A673 (cell line): ENCODE measurements around the gene TSHB. TPM values are rescaled to one million over a fixed set of nuclear protein-coding genes. Genes with fewer than 3 reads are reported as not detected.

Source experiments
- BruUV-seq: library from RNA; stranded (reverse); fragments of 400-500 nt; replicated peaks from 2 replicates; lab custom pipeline; 2021; lab: Mats Ljungman, UMichigan
- CTCF ChIA-PET: fragments of 300-600 bp; sonication (Branson Sonifier 250); formaldehyde crosslinking; loops from one replicate; lab custom pipeline; 2022; ENCODE audit warnings: antibody characterized with exemption; lab: Charles Lee
- POLR2A ChIA-PET: fragments of 300-600 bp; sonication (Branson Sonifier 250); formaldehyde crosslinking; loops from one replicate; lab custom pipeline; 2022; ENCODE audit warnings: antibody characterized with exemption; ENCODE audit not compliant: low non-redundant PET; lab: Charles Lee
- DNase-seq: peaks from one replicate; pipeline ENCODE4 v3.0.0-alpha.2; 2015; ENCODE audit warnings: low spot score
- H3K27ac ChIP-seq: fragments of 200-600 bp; sonication (generic); 2 replicates; pipeline ENCODE4 v1.5.1; 2016; ENCODE audit warnings: mixed run types, low read depth, mild to moderate bottlenecking, mixed read lengths, antibody characterized with exemption, low read length; ENCODE audit not compliant: poor library complexity, severe bottlenecking
- H3K27me3 ChIP-seq: fragments of 200-600 bp; sonication (generic); replicated peaks from 2 replicates; pipeline ENCODE4 v1.6.1; 2017; ENCODE audit warnings: mixed run types, low read depth, mild to moderate bottlenecking, mixed read lengths, antibody characterized with exemption, low read length; ENCODE audit not compliant: insufficient read depth, poor library complexity
- H3K36me3 ChIP-seq: fragments of 200-600 bp; sonication (generic); 2 replicates; pipeline ENCODE4 v1.6.1; 2016; ENCODE audit warnings: mixed run types, mild to moderate bottlenecking, mixed read lengths, antibody characterized with exemption, low read length; ENCODE audit not compliant: insufficient read depth, poor library complexity, severe bottlenecking
- H3K4me1 ChIP-seq: fragments of 200-600 bp; sonication (generic); 2 replicates; pipeline ENCODE4 v1.6.1; 2017; ENCODE audit warnings: mixed run types, mild to moderate bottlenecking, mixed read lengths, antibody characterized with exemption, low read length; ENCODE audit not compliant: insufficient read depth, poor library complexity, severe bottlenecking
- H3K4me3 ChIP-seq: fragments of 200-600 bp; sonication (generic); 2 replicates; pipeline ENCODE4 v1.5.1; 2016; ENCODE audit warnings: low read depth, mixed run types, mild to moderate bottlenecking, mixed read lengths, low read length; ENCODE audit not compliant: poor library complexity, severe bottlenecking
- H3K9me3 ChIP-seq: fragments of 200-600 bp; sonication (generic); 2 replicates; pipeline ENCODE4 v1.6.1; 2016; ENCODE audit warnings: mixed run types, low read depth, mild to moderate bottlenecking, mixed read lengths, antibody characterized with exemption, low read length; ENCODE audit not compliant: poor library complexity, severe bottlenecking
- CTCF ChIP-seq: fragments of 300-800, 200-600 bp; sonication (generic); conservative IDR thresholded peaks from 2 replicates; pipeline ENCODE4 v1.5.1; 2017; ENCODE audit warnings: low read depth, mild to moderate bottlenecking, antibody characterized with exemption, low read length, moderate library complexity, mixed read lengths
- EZH2 ChIP-seq: fragments of 200-600 bp; sonication (generic); IDR thresholded peaks from 2 replicates; pipeline ENCODE4 v1.6.1; 2017; ENCODE audit warnings: borderline replicate concordance, low read depth, mild to moderate bottlenecking, mixed read lengths, antibody characterized with exemption, low read length; ENCODE audit not compliant: poor library complexity, severe bottlenecking
- intact Hi-C: fragments of 100-400 bp; cut with micrococcal nuclease; formaldehyde crosslinking; loops from one replicate; pipeline ENCODE4 v1.10.0; 2022; ENCODE audit not compliant: unreplicated experiment
- total RNA-seq: library from RNA; stranded (reverse); gene quantifications from 2 replicates; pipeline ENCODE4 v1.2.3, GENCODE V29; 2021

TSHB gene
- total RNA-seq, 1 experiment from 2014 or later: not detected

DNA sequence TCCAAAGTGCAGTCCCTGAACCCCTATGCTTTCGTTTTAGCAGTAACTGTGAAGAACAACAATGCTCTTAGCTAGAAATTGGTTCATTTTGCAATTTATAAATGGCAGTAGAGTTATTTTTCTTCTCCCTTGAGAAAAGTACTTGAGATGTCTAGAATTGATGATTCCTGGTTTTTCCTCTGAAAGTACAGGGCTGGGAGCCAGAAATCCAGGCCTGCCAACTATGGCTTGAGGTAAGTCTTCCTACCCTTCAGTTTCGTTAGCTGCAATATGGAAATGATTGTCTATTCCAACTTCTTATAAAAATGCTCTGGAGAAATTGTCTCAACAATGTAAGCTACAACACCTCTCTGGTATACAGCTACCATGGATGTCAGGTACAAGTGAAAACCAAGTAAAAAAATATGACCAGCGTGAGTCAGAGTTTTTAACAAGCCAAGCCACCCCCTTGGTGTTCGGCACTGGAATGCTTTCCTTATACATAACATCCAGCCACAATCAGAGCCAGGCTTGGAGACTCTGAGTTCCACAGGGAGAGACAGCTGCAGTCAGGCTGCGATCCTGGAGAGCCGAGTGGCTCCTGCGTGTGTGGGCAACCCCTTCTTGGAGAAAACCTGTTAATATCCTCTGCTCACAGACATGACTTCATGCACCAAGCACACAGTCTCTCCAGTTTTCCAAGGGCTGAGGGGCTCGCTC lies 37.7 kb downstream of the TSHB start:
- POLR2A ChIA-PET: no interaction called here

DNA sequence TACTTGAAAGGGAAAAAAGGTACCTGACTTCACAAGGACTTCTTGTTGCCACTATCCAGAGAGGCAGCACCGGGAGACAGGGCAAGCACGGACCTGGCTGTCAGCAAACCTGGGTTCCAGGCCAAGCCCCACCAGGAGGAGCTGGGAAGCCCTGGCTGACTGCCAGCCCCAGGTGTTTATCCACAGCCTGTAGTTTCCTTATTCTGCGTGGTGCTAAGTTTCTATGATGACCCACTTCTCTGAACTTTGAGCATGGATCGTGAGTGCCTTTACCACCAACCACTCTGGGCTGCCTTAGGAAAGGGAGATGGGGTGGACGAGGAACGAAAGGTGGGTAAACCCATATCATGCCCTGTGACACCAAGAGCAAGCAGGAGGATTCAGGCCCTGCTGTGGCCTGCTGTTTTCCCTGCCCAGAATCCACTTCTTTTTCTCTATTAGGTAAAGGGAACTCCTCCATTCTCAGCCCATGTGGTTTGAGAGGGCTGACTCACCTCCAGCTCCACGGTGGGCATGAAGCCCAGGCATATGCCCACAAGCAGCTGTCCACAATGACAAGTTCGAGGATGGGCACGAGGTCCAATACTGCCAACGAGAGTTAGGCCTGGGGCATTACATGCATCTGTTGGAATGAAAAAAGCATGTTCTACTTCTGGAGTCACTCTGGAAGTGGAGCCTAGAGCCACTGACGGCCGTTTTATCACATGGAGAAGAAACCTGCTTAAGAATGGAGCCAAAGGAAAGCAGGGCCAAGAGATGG lies 39.4 kb downstream of the TSHB start:
- Histone ChIP-seq H3K4me3 (no peak overlapping the region), H3K36me3 (no peaks in the 10 kb centered on the region), H3K9me3 (no peaks in the 10 kb centered on the region), H3K27me3 (no peaks in the 10 kb centered on the region), H3K4me1 (no peaks in the 10 kb centered on the region), H3K27ac (no peak overlapping the region)
- intact Hi-C loops: no loop called here
- ChIA-PET POLR2A (no interaction called here), CTCF (no interaction called here)
- TF ChIP-seq CTCF (no peak), EZH2 (no peak)
- no TSS peak for BruUV-seq
- DNase-seq: no peak

More for the DNA sequence above, 37.7 kb downstream of the TSHB start:
- intact Hi-C loops: no loop called here
- no TSS peak for BruUV-seq
- no peak for DNase-seq
- Histone ChIP-seq H3K36me3 (no peaks in the 10 kb centered on the region), H3K27ac (no peak overlapping the region), H3K27me3 (no peaks in the 10 kb centered on the region), H3K4me3 (no peak overlapping the region), H3K4me1 (no peaks in the 10 kb centered on the region), H3K9me3 (no peaks in the 10 kb centered on the region)
- no peak for TF ChIP-seq EZH2
- no peak for TF ChIP-seq CTCF
- CTCF ChIA-PET: interaction anchor here (0.8 kb wide), 1 partner anchor 15 kb away, joined by 3 read pairs; no protein-coding TSS in a partner anchor

GRCh38 chr1:115069659-115070308 lies 40.2 kb downstream of the TSHB start:
- no peak for DNase-seq
- Histone ChIP-seq H3K4me1 (no peaks in the 10 kb centered on the region), H3K27ac (no peak overlapping the region), H3K27me3 (no peaks in the 10 kb centered on the region), H3K4me3 (no peak overlapping the region), H3K36me3 (no peaks in the 10 kb centered on the region), H3K9me3 (no peaks in the 10 kb centered on the region)
- no TSS peak for BruUV-seq
- ChIA-PET CTCF (no interaction called here), POLR2A (no interaction called here)
- intact Hi-C loops: no loop called here
- TF ChIP-seq CTCF (no peak), EZH2 (no peak)
